ENCODE results near the gene TRPC5OS.

TRPC5OS gene

DNA sequence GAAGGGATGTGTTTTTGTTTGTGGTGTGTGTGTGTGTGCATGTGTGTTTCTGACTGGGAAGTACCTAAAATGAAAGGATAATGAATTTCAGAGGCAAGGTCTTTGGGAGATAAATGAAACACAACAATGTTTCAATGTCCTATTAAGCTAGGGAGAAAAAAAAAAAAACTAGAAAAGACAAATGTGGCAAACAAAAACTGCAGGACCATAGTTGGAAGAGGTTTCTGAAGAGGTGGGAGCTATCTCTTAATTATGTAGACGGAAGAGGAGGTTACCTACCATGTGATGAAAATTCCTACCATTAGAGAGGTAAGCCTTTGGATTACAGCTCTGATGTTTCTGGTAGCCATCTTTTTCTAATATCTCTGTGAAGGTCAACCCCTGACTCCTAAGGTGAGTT lies at the start of gene TRPC5OS:
Gene TRPC5OS (plus strand): TSS at position 301 of the 400 bp plus-strand sequence. CDS start 25,669 bp downstream, outside the sequence.
- no peak for DNase-seq

- DNase-seq, result no peak
These were observed 46.6 kb upstream of the TRPC5OS start for GRCh38 chrX:111829345-111829744.

- no peak for DNase-seq
These were observed 45.4 kb upstream of the TRPC5OS start for GRCh38 chrX:111830571-111830970.

DNA sequence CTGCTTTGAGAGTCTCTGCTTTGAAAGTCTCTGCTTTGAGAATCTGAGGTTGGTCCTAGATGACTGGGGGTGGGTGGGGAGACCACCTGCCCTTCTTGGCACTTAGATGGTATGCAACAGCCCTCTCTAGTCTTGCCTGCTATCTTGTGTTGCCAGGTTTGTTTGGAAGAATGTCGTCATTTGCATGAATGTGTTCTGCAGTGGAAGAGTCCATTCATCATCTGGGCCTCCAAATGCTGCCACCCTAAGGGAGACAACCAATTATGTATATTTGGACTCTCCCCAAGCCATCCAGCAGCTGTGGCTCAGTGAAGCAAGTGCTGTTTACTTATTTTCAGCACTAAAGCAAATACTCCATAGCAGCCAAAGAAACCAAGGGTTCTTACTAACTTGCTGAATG lies 44.6 kb upstream of the TRPC5OS start:
- DNase-seq, result no peak

- DNase-seq, result no peak
These were observed 38.8 kb upstream of the TRPC5OS start for GRCh38 chrX:111837197-111837596.

- no peak for DNase-seq
These were observed 28.4 kb upstream of the TRPC5OS start for GRCh38 chrX:111847491-111848133.

GRCh38 chrX:111848541-111848940 lies 27.4 kb upstream of the TRPC5OS start:
- DNase-seq, result no peak

GRCh38 chrX:111850975-111851374 lies 25.0 kb upstream of the TRPC5OS start:
- DNase-seq, result no peak

GRCh38 chrX:111854556-111855490 lies 21.2 kb upstream of the TRPC5OS start:
- no peak for DNase-seq

DNA sequence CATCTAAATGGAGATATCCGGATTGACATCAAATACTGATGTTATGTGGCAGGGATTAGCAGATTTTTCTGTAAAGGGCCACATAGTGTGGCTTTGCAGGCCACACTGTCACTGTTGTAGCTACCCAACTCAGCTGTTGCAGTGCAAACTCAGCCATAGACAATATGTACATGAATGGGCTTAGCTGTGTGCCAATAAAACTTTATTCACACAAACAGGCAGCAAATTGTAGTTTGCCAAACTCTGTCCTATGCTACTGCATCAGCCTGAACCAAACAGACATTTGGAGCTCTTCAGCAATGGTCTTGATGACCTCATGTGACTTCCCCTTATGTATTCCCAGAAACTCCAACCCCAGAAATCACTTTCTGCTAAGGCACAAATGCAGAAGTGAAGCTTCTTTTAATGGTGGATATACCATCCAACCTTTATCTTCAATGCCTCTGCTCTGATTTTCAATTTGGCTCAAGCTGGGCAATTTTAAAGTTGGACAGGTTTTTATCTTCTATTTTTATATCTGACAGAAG lies 18.4 kb upstream of the TRPC5OS start:
- no peak for DNase-seq

DNA sequence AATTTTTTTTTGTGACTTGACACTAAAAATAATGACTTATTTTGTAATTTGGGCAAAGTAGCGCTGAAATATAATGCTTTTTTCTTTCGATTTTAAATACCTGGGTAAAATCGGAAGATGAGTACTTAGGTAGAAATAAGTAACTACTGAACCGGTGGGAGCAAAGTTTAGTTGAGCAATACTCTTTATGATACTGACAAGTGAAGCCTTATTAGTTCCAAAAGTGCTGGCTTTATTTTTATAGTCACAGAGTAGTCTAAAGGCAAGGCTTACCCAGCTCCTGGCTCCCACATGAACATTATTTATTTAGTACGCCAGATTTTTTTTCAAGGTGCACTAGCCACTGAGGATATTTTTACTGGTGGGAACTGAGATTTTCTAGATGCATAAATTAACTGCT lies 14.4 kb upstream of the TRPC5OS start:
- DNase-seq, result no peak

- DNase-seq, result no peak
These were observed 8.7 kb upstream of the TRPC5OS start for GRCh38 chrX:111867236-111867635.

GRCh38 chrX:111868726-111869638 lies 7.0 kb upstream of the TRPC5OS start:
- no peak for DNase-seq

DNA sequence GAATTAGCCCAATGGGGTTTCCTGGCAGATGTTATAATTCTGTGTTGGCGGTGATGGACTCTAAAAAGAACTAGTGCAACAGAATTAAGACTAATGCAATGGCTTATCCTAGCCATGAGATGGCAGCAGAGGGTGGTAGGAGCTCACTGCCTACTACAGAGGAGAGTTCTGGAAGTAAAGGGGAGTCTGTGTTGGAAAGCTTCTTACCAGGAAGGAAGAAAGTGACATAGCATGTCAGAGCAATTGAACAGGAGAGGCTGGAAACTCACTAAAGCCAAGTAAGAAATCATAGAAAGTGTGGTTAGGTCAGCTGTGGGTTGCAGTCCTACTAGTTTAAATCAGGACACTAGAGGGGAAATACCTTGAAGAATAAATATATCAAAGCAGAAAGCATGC lies 6.3 kb upstream of the TRPC5OS start:
- DNase-seq, result no peak

- no peak for DNase-seq
These were observed 1.7 kb upstream of the TRPC5OS start for GRCh38 chrX:111874241-111874640.

DNA sequence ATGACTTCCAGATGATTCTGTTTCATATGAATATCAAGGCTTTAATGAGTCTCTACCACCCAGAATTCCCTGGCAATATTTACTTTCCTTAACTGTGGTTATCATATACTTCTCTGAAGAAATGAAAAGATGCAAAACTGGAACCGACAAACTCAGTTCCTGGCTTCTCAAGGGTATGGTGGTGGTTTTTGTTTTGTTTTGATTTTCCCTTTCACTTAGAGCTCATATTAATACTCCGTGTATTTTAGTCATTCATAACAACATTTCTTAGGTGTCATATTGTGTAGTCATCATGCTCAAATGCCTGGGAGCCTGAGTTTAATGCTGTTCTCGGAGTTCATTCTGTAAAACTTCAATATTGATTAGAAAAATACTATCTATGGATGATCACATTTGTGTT lies 665 bp downstream of the TRPC5OS start:
- DNase-seq, result no peak

- DNase-seq, result no peak
These were observed 1.7 kb downstream of the TRPC5OS start for GRCh38 chrX:111877681-111878080.

DNA sequence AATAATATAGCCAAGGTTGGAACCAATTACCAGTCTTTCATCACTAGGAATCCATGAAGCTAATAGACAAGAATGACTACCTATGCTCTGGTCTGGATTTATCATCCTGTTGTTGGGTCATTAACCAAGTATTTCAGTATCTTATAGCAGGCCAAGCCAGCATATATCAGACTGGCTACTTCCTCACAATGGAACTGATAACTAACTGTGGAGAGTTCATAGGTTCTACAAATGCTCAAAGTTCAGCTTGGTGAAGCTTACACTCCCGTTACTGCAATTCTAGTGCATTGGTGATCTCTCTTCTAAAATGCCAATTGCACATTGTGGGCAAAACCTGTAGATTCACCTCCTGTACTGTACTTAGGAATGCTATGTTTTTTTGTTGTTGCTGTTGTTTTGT lies 4.8 kb downstream of the TRPC5OS start:
- DNase-seq, result no peak

DNA sequence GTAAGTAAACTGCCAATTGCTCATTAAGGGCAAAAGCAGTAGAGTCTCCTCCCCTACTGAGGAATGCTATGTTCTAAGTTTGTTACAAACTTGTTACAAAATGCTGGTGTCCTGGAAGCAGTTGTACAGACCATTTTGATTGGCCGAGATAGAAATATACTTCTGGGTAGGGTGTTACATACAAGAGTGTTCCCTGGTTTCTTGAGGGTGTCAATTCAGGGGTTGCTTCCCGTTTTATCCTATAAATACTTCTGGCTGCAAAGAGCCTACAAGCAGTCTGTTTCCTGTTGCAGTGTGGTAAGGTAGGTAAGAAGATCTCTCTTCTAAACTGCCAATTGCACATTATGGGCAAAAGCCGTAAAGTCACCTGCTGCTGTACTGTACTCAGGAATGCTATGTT lies 5.7 kb downstream of the TRPC5OS start:
- DNase-seq, result no peak

DNA sequence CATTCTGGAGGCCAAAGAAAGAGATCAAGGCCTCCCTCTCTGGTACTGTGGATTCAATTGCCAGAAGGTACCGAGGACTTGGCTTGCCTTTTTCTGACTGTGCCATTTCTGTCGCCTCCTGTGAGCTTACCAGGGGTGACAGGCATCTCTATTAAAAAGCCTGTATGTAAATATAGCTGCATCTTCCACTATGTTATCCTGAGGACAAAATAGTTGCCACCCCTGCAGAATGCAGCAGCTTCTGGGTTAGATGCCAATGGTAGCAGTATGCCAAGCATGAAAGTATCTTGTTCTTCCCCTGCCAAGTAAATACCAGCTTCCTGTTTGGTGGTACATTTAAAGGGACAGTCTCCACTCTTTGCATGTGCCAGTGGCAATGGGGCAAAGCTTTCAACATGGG lies 10.7 kb downstream of the TRPC5OS start:
- no peak for DNase-seq

- DNase-seq, result no peak
These were observed 12.6 kb downstream of the TRPC5OS start for GRCh38 chrX:111888600-111888999.

GRCh38 chrX:111892375-111892774 lies 16.4 kb downstream of the TRPC5OS start:
- no peak for DNase-seq

DNA sequence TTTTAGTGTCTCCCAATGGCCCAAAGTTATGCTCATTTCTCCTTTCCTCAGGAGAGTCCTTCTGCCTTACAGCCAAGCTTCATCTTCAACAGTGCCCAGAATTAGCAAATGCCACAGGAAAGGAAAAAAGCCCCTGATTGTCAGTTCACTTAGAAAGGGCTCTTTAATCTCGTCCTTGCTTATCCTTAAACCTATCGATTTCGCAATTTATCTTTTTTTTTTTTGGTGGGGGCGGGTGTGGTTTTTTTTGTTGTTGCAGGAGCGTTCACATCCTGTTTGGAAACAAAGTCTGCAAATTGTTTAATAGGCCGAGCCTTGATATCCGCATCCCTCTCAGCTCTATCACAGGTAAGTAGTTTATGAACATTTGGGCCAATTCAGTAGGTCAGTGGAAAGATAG lies 20.2 kb downstream of the TRPC5OS start:
- DNase-seq, result no peak

Data from NCI-H226 (cell line).